Hepatocyte (in vitro differentiated cells): ENCODE measurements around the gene SLC12A6. TPM values are rescaled to one million over a fixed set of nuclear protein-coding genes. Genes with fewer than 3 reads are reported as not detected.

Source experiments
- DNase-seq: peaks from one replicate; pipeline ENCODE4 v3.0.0-alpha.2; 2016; ENCODE audit warnings: low spot score
- H2AFZ ChIP-seq: fragments of 200-600 bp; sonication (generic); 2 replicates; pipeline ENCODE4 v1.6.0; 2016; ENCODE audit warnings: antibody characterized with exemption, mild to moderate bottlenecking
- H3K27ac ChIP-seq: fragments of 200-600 bp; sonication (generic); 2 replicates; pipeline ENCODE4 v1.5.1; 2016; ENCODE audit warnings: mild to moderate bottlenecking
- H3K27me3 ChIP-seq: fragments of 200-600 bp; sonication (generic); 2 replicates; pipeline ENCODE4 v1.6.1; 2016
- H3K36me3 ChIP-seq: fragments of 200-600 bp; sonication (generic); replicated peaks from 2 replicates; pipeline ENCODE4 v1.5.1; 2016; ENCODE audit warnings: low read depth; ENCODE audit not compliant: insufficient read depth
- H3K4me1 ChIP-seq: fragments of 200-600 bp; sonication (generic); 2 replicates; pipeline ENCODE4 v1.5.1; 2016; ENCODE audit warnings: mild to moderate bottlenecking, moderate library complexity; ENCODE audit not compliant: insufficient read depth
- H3K4me2 ChIP-seq: fragments of 200-600 bp; sonication (generic); 2 replicates; pipeline ENCODE4 v1.6.0; 2016
- H3K4me3 ChIP-seq: fragments of 200-600 bp; sonication (generic); 2 replicates; pipeline ENCODE4 v1.5.1; 2016; ENCODE audit warnings: mild to moderate bottlenecking
- H3K79me2 ChIP-seq: fragments of 200-600 bp; sonication (generic); 2 replicates; pipeline ENCODE4 v1.6.0; 2017; ENCODE audit warnings: mild to moderate bottlenecking
- H3K9me2 ChIP-seq: fragments of 200-600 bp; sonication (generic); replicated peaks from 2 replicates; pipeline ENCODE4 v1.6.0; 2017; ENCODE audit warnings: mild to moderate bottlenecking; ENCODE audit not compliant: insufficient read depth
- H3K9me3 ChIP-seq: fragments of 200-600 bp; sonication (generic); 2 replicates; pipeline ENCODE4 v1.5.1; 2016; ENCODE audit warnings: low read depth, mild to moderate bottlenecking
- H4K20me1 ChIP-seq: fragments of 200-600 bp; sonication (generic); 2 replicates; pipeline ENCODE4 v1.6.0; 2016; ENCODE audit warnings: mild to moderate bottlenecking; ENCODE audit not compliant: insufficient read depth, poor library complexity, severe bottlenecking
- CTCF ChIP-seq: fragments of 200-600 bp; sonication (generic); IDR thresholded peaks from 2 replicates; pipeline ENCODE4 v1.5.1; 2016; ENCODE audit warnings: antibody characterized with exemption, mild to moderate bottlenecking; ENCODE audit not compliant: poor library complexity
- EZH2 ChIP-seq: fragments of 200-600 bp; sonication (generic); IDR thresholded peaks from 2 replicates; pipeline ENCODE4 v1.6.1; 2016; ENCODE audit warnings: antibody characterized with exemption, mild to moderate bottlenecking, borderline replicate concordance
- EZH2phosphoT487 ChIP-seq: fragments of 200-600 bp; sonication (generic); IDR thresholded peaks from one replicate; pipeline ENCODE4 v1.6.1; 2018; ENCODE audit warnings: antibody characterized with exemption, mild to moderate bottlenecking, low read depth, moderate library complexity; ENCODE audit not compliant: unreplicated experiment, severe bottlenecking
- WGBS: methylation state at CpG from one replicate; pipeline ENCODE4 v1.1.6; 2016; ENCODE audit warnings: low lambda C conversion rate; ENCODE audit errors: missing lambda C conversion rate; 5-methylcytosine and 5-hydroxymethylcytosine counted together
- polyA plus RNA-seq: library from polyadenylated mRNA; unstranded; fragments of >200 nt; fragmentation: Nextera tagmentation; extraction: Ambion mirVana; gene quantifications from 2 replicates; pipeline ENCODE4 v1.2.1, GENCODE V29; 2016
- total RNA-seq: library from RNA; depleted of rRNA; stranded (reverse); fragments of >200 nt; gene quantifications from 2 replicates; pipeline ENCODE4 v1.2.3, GENCODE V29; 2014

Gene SLC12A6
- total and polyA plus RNA-seq, 2 experiments from 2014 or later: 7.4 to 13.1 TPM

GRCh38 chr15:34339946-34340345 is 2.4 kb upstream of the SLC12A6 start:
- H3K4me3 ChIP-seq: no peak overlapping the region
- H3K9me2 ChIP-seq: no peaks in the 10 kb centered on the region
- WGBS: 90% methylated on average over 3 of the region's 3 CpGs
- H3K4me1 ChIP-seq: peaks cover 7% of the 10 kb centered on the region
- H3K79me2 ChIP-seq: peaks cover 29% of the 10 kb centered on the region
- H3K27me3 ChIP-seq: no peaks in the 10 kb centered on the region
- no peaks in the 10 kb centered on the region for H4K20me1 ChIP-seq
- no peak overlapping the region for H2AFZ ChIP-seq
- no peaks in the 10 kb centered on the region for H3K9me3 ChIP-seq
- no peaks in the 10 kb centered on the region for H3K36me3 ChIP-seq
- TF ChIP-seq EZH2 (no peak), EZH2phosphoT487 (no peak), CTCF (no peak)
- H3K4me2 ChIP-seq: no peak overlapping the region
- DNase-seq: no peak
- no peak overlapping the region for H3K27ac ChIP-seq

GRCh38 chr15:34338347-34338746 is 766 bp upstream of the SLC12A6 start:
- Histone ChIP-seq H4K20me1 (no peaks in the 10 kb centered on the region), H2AFZ (peak overlapping the region; percentile 46), H3K79me2 (peaks cover 29% of the 10 kb centered on the region), H3K9me2 (no peaks in the 10 kb centered on the region), H3K36me3 (no peaks in the 10 kb centered on the region), H3K27ac (no peak overlapping the region), H3K27me3 (no peaks in the 10 kb centered on the region), H3K4me2 (peak overlapping the region; percentile 76), H3K4me3 (peak overlapping the region; percentile 3), H3K9me3 (no peaks in the 10 kb centered on the region), H3K4me1 (peaks cover 7% of the 10 kb centered on the region)
- no peak for DNase-seq
- no peak for TF ChIP-seq EZH2
- 57% methylated on average over 16 of the region's 16 CpGs for WGBS

GRCh38 chr15:34336991-34337556 is 507 bp downstream of the SLC12A6 start:
- H3K4me3 ChIP-seq: peak overlapping the region; percentile 88
- H3K27me3 ChIP-seq: no peaks in the 10 kb centered on the region
- H3K9me3 ChIP-seq: no peaks in the 10 kb centered on the region
- H4K20me1 ChIP-seq: no peaks in the 10 kb centered on the region
- H3K79me2 ChIP-seq: peaks cover 27% of the 10 kb centered on the region
- H3K4me2 ChIP-seq: peak overlapping the region; percentile 76
- no peak for DNase-seq
- H3K4me1 ChIP-seq: peaks cover 5% of the 10 kb centered on the region
- H3K36me3 ChIP-seq: no peaks in the 10 kb centered on the region
- TF ChIP-seq EZH2 (no peak), EZH2phosphoT487 (no peak), CTCF (no peak)
- 5% methylated on average over 26 of the region's 26 CpGs for WGBS
- H2AFZ ChIP-seq: peak overlapping the region; percentile 92
- H3K9me2 ChIP-seq: no peaks in the 10 kb centered on the region
- H3K27ac ChIP-seq: peak overlapping the region; percentile 62

- Histone ChIP-seq H4K20me1 (no peaks in the 10 kb centered on the region), H3K27ac (no peak overlapping the region), H3K27me3 (no peaks in the 10 kb centered on the region), H3K4me2 (peak overlapping the region; percentile 76), H3K9me2 (no peaks in the 10 kb centered on the region), H3K4me3 (no peak overlapping the region), H3K4me1 (no peaks in the 10 kb centered on the region), H3K79me2 (peaks cover 20% of the 10 kb centered on the region), H3K9me3 (no peaks in the 10 kb centered on the region), H3K36me3 (no peaks in the 10 kb centered on the region), H2AFZ (peak overlapping the region; percentile 92)
- 94% methylated on average over 16 of the region's 16 CpGs for WGBS
- no peak for TF ChIP-seq EZH2phosphoT487
- TF ChIP-seq EZH2: no peak
- no peak for TF ChIP-seq CTCF
- no peak for DNase-seq
Observed at GRCh38 chr15:34336231-34336990, 1.2 kb downstream of the SLC12A6 start.
